Thoracic aorta (tissue), 2 donors: ENCODE measurements around the gene DUXB. TPM values are rescaled to one million over a fixed set of nuclear protein-coding genes. Genes with fewer than 3 reads are reported as not detected.

Experiments used
- ATAC-seq: fragments of 150-250 bp; one replicate; pipeline ENCODE4 v1.8.0; 2017; ENCODE audit warnings: low read depth; ENCODE audit not compliant: insufficient number of reproducible peaks, low FRiP score
- DNase-seq: peaks from one replicate; pipeline ENCODE4 v3.0.0-alpha.2; 2020; ENCODE audit warnings: low spot score
- H3K27ac ChIP-seq, 2 donors: fragments of 200-600 bp; sonication (generic); 1 replicate in 1 of 2; 2 replicates in 1 of 2; pipeline ENCODE4 v1.5.1; 2016; ENCODE audit warnings: mild to moderate bottlenecking in 2 of 2, moderate library complexity in 2 of 2
- H3K27me3 ChIP-seq: fragments of 200-600 bp; sonication (generic); replicated peaks from 2 replicates; pipeline ENCODE4 v1.6.0; 2016; ENCODE audit warnings: mild to moderate bottlenecking; ENCODE audit not compliant: insufficient read depth
- H3K36me3 ChIP-seq: fragments of 200-600 bp; sonication (generic); one replicate; pipeline ENCODE4 v1.5.1; 2016
- H3K4me1 ChIP-seq, 2 donors: fragments of 200-600 bp; sonication (generic); 1 replicate in 1 of 2; 2 replicates in 1 of 2; pipeline versions ENCODE4 v1.5.1 to v1.6.0; 2016; ENCODE audit warnings: low read depth in 2 of 2, mild to moderate bottlenecking in 1 of 2; ENCODE audit not compliant: control insufficient read depth in 1 of 2
- H3K4me3 ChIP-seq: fragments of 200-600 bp; sonication (generic); 2 replicates; pipeline ENCODE4 v1.5.1; 2016; ENCODE audit warnings: mild to moderate bottlenecking
- H3K9me3 ChIP-seq: fragments of 200-600 bp; sonication (generic); 2 replicates; pipeline ENCODE4 v1.5.1; 2016
- CTCF ChIP-seq: fragments of 200-600 bp; sonication (generic); IDR thresholded peaks from one replicate; pipeline ENCODE4 v1.5.1; 2019; ENCODE audit warnings: antibody characterized with exemption
- total RNA-seq, 2 donors: library from RNA; depleted of rRNA; stranded (reverse); fragments of >200 nt; gene quantifications; one replicate each; pipeline versions ENCODE4 v1.1.0 to v1.2.3, GENCODE V29; 2016

The DUXB gene
- total RNA-seq, 2 donors from 2014 or later = not detected

DNA sequence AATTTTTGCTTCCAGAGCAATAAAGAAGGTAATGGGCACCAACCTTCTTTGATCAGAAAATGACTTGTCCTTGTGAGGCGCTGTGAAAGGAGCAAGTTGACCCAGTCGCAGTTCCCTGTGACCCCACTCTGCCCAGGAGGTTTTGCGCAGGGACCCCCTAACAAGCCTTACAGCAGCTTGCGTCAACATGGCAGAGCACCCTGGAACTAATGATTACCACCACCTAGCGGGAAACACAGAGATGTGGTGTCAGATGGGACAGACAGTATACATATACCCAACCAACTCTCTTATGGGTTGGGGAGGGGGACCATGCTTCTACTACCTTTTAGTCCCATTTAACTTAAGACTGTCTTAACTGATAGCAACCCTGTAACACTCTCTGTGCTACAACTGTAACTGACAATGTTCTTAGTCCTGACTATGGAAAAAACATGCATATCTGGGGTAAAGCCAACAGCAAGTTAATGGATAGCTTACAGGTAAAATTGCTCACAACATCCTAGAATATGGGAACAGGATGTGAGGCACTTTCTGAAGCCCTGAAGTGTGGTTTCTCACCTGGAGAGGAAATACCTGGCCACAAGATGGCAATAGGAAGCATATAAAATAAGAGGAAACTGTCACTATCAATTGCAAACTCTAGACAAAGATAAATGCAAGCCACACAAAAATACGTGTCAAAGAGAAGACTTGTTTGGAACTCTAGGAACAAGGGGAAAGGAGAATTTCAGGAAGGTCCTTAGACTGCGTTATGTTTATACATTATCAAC is 56.8 kb downstream of the DUXB start:
- Histone ChIP-seq H3K27ac (no peak overlapping the region), H3K4me1 (peaks cover 7 to 19% of the 10 kb centered on the region in 2 donors), H3K36me3 (peaks cover 25% of the 10 kb centered on the region), H3K9me3 (no peaks in the 10 kb centered on the region), H3K27me3 (no peaks in the 10 kb centered on the region), H3K4me3 (no peak overlapping the region)
- no peak for DNase-seq
- ATAC-seq = no peak
- TF ChIP-seq CTCF = no peak

Other genes with a start within 250 kb of the DUXB start
- 10 to 100 TPM; 11.6 to 29.6 TPM for gene TMEM170A, start 236.8 kb downstream of the DUXB start, total RNA-seq
- 1 to 10 TPM; 7.7 to 8.3 TPM for gene CHST6, start 206.0 kb downstream of the DUXB start, total RNA-seq
- under 1 TPM in 1 of 2 donors, not detected in 1; 0.56 TPM for gene CHST5, start 165.4 kb downstream of the DUXB start, total RNA-seq
- 10 to 100 TPM; 10.4 to 11.8 TPM for gene TMEM231, start 145.2 kb downstream of the DUXB start, total RNA-seq
- gene GABARAPL2, start 135.1 kb downstream of the DUXB start, total RNA-seq = 100 to 1,000 TPM; 101 to 122 TPM
- 10 to 100 TPM; 41.2 to 46.3 TPM for gene ADAT1, start 78.2 kb downstream of the DUXB start, total RNA-seq
- gene KARS1, start 53.8 kb downstream of the DUXB start, total RNA-seq = 10 to 100 TPM; 71.5 to 76.1 TPM
- gene TERF2IP, start 53.7 kb downstream of the DUXB start, total RNA-seq = 10 to 100 TPM; 78.3 to 83.8 TPM
- not detected for gene CPHXL2, start 24.5 kb downstream of the DUXB start, total RNA-seq
- not detected for gene CPHXL, start 25.0 kb upstream of the DUXB start, total RNA-seq